Measurements from ENCODE around the gene ITM2C. TPM values are rescaled to one million over a fixed set of nuclear protein-coding genes. Genes with fewer than 3 reads are reported as not detected.

The ITM2C gene
- total RNA-seq, 1 experiment from 2014 or later = 21.9 TPM

- peaks cover 32% of the 10 kb centered on the region for H3K27me3 Mint-ChIP-seq (ENCODE audit: insufficient read depth, unreplicated experiment)
- peaks cover 5% of the 10 kb centered on the region for H3K36me3 Mint-ChIP-seq (ENCODE audit: insufficient read depth, unreplicated experiment)
- no peaks in the 10 kb centered on the region for H3K9me3 Mint-ChIP-seq (ENCODE audit: unreplicated experiment)
- POLR2A ChIA-PET = interaction anchor here (0.9 kb wide), 1 partner anchor 122 kb away, joined by 4 read pairs; no protein-coding TSS in a partner anchor
- TF ChIP-seq CTCF (IDR thresholded peaks at IDR 0.05; ENCODE audit: unreplicated experiment) = no peak
- DNase-seq (ENCODE audit: unreplicated experiment) = no peak
- H3K4me1 Mint-ChIP-seq (ENCODE audit: insufficient read depth, unreplicated experiment) = peaks cover 5% of the 10 kb centered on the region
- H3K4me3 Mint-ChIP-seq (ENCODE audit: unreplicated experiment) = peak overlapping the region; percentile 88
- H3K27ac Mint-ChIP-seq (ENCODE audit: low read depth, unreplicated experiment) = no peak overlapping the region
- intact Hi-C loops (cut with micrococcal nuclease) = no loop called here
- BruUV-seq (replicated peaks) = no TSS peak
- CTCF ChIA-PET = interaction anchor here (0.7 to 1.0 kb wide), 2 partner anchors 18 to 99 kb away, joined by 3 to 4 read pairs; no protein-coding TSS in a partner anchor
Measured at GRCh38 chr2:230865307-230865765, 594 bp downstream of the ITM2C start.

- POLR2A ChIA-PET = interaction anchor here (0.9 kb wide), 1 partner anchor 121 kb away, joined by 4 read pairs; no protein-coding TSS in a partner anchor
- Mint-ChIP-seq H3K9me3 (ENCODE audit: unreplicated experiment) (no peaks in the 10 kb centered on the region), H3K4me1 (ENCODE audit: insufficient read depth, unreplicated experiment) (peaks cover 5% of the 10 kb centered on the region), H3K4me3 (ENCODE audit: unreplicated experiment) (peak overlapping the region; percentile 88), H3K27ac (ENCODE audit: low read depth, unreplicated experiment) (no peak overlapping the region), H3K36me3 (ENCODE audit: insufficient read depth, unreplicated experiment) (peaks cover 5% of the 10 kb centered on the region), H3K27me3 (ENCODE audit: insufficient read depth, unreplicated experiment) (peaks cover 24% of the 10 kb centered on the region)
- BruUV-seq (replicated peaks) = no TSS peak
- intact Hi-C loops (cut with micrococcal nuclease) = no loop called here
- no peak for DNase-seq (ENCODE audit: unreplicated experiment)
- CTCF ChIA-PET = interaction anchor here (0.7 kb wide), 1 partner anchor 100 kb away, joined by 3 read pairs; no protein-coding TSS in a partner anchor
- no peak for TF ChIP-seq CTCF (IDR thresholded peaks at IDR 0.05; ENCODE audit: unreplicated experiment)
Measured at GRCh38 chr2:230865766-230866755, 1.3 kb downstream of the ITM2C start.

- no peak overlapping the region for H3K4me3 Mint-ChIP-seq (ENCODE audit: unreplicated experiment)
- H3K9me3 Mint-ChIP-seq (ENCODE audit: unreplicated experiment) = no peaks in the 10 kb centered on the region
- peak; percentile 62 for DNase-seq (ENCODE audit: unreplicated experiment)
- H3K4me1 Mint-ChIP-seq (ENCODE audit: insufficient read depth, unreplicated experiment) = peaks cover 5% of the 10 kb centered on the region
- H3K36me3 Mint-ChIP-seq (ENCODE audit: insufficient read depth, unreplicated experiment) = peaks cover 5% of the 10 kb centered on the region
- ChIA-PET POLR2A (no interaction called here), CTCF (no interaction called here)
- no peak overlapping the region for H3K27ac Mint-ChIP-seq (ENCODE audit: low read depth, unreplicated experiment)
- intact Hi-C loops (cut with micrococcal nuclease) = no loop called here
- no peak for TF ChIP-seq CTCF (IDR thresholded peaks at IDR 0.05; ENCODE audit: unreplicated experiment)
- BruUV-seq (replicated peaks) = no TSS peak
- H3K27me3 Mint-ChIP-seq (ENCODE audit: insufficient read depth, unreplicated experiment) = peaks cover 15% of the 10 kb centered on the region
Measured at GRCh38 chr2:230866756-230867523, 2.2 kb downstream of the ITM2C start.
